ENCODE measurements around the gene NR6A1. TPM values are rescaled to one million over a fixed set of nuclear protein-coding genes. Genes with fewer than 3 reads are reported as not detected.

The NR6A1 gene
- total and polyA plus RNA-seq, 2 of the 13 experiments (the other 11 are each of a cell fraction or from before 2014, with no cell fraction given): 28.1 to 31.5 TPM

DNA sequence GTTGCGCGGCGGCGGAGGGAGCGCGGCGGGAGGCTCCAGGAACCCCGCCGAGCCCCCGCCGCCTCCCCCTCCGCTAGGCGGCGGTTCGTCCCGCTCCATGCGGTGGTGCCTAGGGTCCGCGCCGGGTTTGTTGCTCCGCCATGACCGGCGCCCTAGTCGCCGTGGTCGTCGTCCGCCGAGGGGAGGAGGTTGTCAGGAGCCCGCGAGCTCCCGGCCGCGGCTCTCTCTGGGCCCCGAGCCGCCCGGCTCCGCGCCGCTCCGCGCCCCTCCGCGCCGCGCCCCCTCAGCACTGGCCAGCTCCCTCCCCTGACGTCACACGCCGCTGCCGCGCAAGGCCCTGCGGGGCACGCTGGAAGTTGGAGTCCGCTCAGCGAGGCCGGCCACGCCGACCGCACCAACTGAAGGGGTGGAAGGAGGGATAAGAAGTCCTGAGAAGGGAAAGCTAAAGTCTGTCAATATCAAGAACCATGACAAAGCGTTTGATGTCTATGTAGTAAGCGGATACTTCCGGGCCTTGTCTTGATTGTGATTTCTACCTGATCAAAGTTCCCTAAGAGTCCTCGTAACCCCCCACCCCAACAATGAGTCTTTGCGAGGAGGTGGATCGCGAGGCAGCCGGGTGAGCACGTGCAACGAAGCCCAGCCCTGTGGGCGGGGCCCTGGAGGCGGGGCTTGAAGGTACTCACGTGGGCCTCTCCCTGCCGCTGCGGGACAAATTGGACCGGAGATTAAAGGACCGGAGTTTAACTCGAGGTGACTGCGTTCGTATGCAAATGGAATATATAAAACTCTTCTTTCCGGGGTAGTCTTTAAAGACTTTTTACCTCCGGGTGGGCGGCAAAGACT is at the start of gene NR6A1 (continued):
- TF ChIP-seq, protein P1, sequence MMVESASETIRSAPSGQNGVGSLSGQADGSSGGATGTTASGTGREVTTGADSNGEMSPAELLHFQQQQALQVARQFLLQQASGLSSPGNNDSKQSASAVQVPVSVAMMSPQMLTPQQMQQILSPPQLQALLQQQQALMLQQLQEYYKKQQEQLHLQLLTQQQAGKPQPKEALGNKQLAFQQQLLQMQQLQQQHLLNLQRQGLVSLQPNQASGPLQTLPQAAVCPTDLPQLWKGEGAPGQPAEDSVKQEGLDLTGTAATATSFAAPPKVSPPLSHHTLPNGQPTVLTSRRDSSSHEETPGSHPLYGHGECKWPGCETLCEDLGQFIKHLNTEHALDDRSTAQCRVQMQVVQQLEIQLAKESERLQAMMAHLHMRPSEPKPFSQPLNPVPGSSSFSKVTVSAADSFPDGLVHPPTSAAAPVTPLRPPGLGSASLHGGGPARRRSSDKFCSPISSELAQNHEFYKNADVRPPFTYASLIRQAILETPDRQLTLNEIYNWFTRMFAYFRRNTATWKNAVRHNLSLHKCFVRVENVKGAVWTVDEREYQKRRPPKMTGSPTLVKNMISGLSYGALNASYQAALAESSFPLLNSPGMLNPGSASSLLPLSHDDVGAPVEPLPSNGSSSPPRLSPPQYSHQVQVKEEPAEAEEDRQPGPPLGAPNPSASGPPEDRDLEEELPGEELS (CRISPR knock-in tag; IDR thresholded peaks at IDR 0.05): peak; percentile 26; the same call in 1 of the 2 replicates
- TF ChIP-seq, protein P2, sequence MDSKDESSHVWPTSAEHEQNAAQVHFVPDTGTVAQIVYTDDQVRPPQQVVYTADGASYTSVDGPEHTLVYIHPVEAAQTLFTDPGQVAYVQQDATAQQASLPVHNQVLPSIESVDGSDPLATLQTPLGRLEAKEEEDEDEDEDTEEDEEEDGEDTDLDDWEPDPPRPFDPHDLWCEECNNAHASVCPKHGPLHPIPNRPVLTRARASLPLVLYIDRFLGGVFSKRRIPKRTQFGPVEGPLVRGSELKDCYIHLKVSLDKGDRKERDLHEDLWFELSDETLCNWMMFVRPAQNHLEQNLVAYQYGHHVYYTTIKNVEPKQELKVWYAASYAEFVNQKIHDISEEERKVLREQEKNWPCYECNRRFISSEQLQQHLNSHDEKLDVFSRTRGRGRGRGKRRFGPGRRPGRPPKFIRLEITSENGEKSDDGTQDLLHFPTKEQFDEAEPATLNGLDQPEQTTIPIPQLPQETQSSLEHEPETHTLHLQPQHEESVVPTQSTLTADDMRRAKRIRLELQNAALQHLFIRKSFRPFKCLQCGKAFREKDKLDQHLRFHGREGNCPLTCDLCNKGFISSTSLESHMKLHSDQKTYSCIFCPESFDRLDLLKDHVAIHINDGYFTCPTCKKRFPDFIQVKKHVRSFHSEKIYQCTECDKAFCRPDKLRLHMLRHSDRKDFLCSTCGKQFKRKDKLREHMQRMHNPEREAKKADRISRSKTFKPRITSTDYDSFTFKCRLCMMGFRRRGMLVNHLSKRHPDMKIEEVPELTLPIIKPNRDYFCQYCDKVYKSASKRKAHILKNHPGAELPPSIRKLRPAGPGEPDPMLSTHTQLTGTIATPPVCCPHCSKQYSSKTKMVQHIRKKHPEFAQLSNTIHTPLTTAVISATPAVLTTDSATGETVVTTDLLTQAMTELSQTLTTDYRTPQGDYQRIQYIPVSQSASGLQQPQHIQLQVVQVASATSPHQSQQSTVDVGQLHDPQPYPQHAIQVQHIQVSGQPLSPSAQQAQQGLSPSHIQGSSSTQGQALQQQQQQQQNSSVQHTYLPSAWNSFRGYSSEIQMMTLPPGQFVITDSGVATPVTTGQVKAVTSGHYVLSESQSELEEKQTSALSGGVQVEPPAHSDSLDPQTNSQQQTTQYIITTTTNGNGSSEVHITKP (CRISPR knock-in tag; IDR thresholded peaks at IDR 0.05; ENCODE audit: low read depth): peak; percentile 99
- TF ChIP-seq CHCHD3 (CRISPR knock-in tag; IDR thresholded peaks at IDR 0.05) (no peak), CBFB (CRISPR knock-in tag; IDR thresholded peaks at IDR 0.05) (peak; percentile 75), ZNF563 (CRISPR knock-in tag; IDR thresholded peaks at IDR 0.05) (no peak; the same call in 1 of the 2 replicates), RFXANK (CRISPR knock-in tag; IDR thresholded peaks at IDR 0.05) (no peak), ZKSCAN8 (CRISPR knock-in tag; IDR thresholded peaks at IDR 0.05; ENCODE audit: borderline replicate concordance) (no peak), ZNF672 (CRISPR knock-in tag; IDR thresholded peaks at IDR 0.05) (no peak), ZNF761 (CRISPR knock-in tag; conservative IDR thresholded peaks at IDR 0.05) (no peak; the same call in 1 of the 2 replicates), NFE2 (CRISPR knock-in tag; IDR thresholded peaks at IDR 0.05) (no peak), ZNF790 (CRISPR knock-in tag; IDR thresholded peaks at IDR 0.05; ENCODE audit: borderline replicate concordance) (no peak), PCBP1 (IDR thresholded peaks at IDR 0.05; ENCODE audit: borderline replicate concordance, low read depth, low read length) (0 out of 2 replicates have a peak, but pooled peaks have one; percentile 35), RORA (CRISPR knock-in tag; IDR thresholded peaks at IDR 0.05) (no peak), ARNT (IDR thresholded peaks at IDR 0.05) (no peak), LCORL (IDR thresholded peaks at IDR 0.05) (no peak), LCORL (CRISPR knock-in tag; IDR thresholded peaks at IDR 0.05) (no peak), ZNF782 (CRISPR knock-in tag; IDR thresholded peaks at IDR 0.05; ENCODE audit: borderline replicate concordance) (no peak)
- TF ChIP-seq, protein P3, sequence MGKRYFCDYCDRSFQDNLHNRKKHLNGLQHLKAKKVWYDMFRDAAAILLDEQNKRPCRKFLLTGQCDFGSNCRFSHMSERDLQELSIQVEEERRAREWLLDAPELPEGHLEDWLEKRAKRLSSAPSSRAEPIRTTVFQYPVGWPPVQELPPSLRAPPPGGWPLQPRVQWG (CRISPR knock-in tag; IDR thresholded peaks at IDR 0.05; ENCODE audit: borderline replicate concordance, low read depth): no peak
- TF ChIP-seq, protein P4, sequence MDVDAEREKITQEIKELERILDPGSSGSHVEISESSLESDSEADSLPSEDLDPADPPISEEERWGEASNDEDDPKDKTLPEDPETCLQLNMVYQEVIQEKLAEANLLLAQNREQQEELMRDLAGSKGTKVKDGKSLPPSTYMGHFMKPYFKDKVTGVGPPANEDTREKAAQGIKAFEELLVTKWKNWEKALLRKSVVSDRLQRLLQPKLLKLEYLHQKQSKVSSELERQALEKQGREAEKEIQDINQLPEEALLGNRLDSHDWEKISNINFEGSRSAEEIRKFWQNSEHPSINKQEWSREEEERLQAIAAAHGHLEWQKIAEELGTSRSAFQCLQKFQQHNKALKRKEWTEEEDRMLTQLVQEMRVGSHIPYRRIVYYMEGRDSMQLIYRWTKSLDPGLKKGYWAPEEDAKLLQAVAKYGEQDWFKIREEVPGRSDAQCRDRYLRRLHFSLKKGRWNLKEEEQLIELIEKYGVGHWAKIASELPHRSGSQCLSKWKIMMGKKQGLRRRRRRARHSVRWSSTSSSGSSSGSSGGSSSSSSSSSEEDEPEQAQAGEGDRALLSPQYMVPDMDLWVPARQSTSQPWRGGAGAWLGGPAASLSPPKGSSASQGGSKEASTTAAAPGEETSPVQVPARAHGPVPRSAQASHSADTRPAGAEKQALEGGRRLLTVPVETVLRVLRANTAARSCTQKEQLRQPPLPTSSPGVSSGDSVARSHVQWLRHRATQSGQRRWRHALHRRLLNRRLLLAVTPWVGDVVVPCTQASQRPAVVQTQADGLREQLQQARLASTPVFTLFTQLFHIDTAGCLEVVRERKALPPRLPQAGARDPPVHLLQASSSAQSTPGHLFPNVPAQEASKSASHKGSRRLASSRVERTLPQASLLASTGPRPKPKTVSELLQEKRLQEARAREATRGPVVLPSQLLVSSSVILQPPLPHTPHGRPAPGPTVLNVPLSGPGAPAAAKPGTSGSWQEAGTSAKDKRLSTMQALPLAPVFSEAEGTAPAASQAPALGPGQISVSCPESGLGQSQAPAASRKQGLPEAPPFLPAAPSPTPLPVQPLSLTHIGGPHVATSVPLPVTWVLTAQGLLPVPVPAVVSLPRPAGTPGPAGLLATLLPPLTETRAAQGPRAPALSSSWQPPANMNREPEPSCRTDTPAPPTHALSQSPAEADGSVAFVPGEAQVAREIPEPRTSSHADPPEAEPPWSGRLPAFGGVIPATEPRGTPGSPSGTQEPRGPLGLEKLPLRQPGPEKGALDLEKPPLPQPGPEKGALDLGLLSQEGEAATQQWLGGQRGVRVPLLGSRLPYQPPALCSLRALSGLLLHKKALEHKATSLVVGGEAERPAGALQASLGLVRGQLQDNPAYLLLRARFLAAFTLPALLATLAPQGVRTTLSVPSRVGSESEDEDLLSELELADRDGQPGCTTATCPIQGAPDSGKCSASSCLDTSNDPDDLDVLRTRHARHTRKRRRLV (CRISPR knock-in tag; IDR thresholded peaks at IDR 0.05): peak; percentile 73; the same call in 1 of the 2 replicates
